GM21717 (cell line): ENCODE data around the gene FCHSD2.
"Not testable (repeated sequence)": the region's sequence is repeated elsewhere in the genome, so short reads cannot be mapped to it uniquely, and the experiment has no call there.

Experiments
- ATAC-seq: cut with Tn5 transposase; IDR thresholded peaks from one replicate; pipeline ENCODE4 v1.9.1; 2021; ENCODE audit warnings: mild to moderate bottlenecking, moderate library complexity; ENCODE audit not compliant: unreplicated experiment

FCHSD2 gene

DNA sequence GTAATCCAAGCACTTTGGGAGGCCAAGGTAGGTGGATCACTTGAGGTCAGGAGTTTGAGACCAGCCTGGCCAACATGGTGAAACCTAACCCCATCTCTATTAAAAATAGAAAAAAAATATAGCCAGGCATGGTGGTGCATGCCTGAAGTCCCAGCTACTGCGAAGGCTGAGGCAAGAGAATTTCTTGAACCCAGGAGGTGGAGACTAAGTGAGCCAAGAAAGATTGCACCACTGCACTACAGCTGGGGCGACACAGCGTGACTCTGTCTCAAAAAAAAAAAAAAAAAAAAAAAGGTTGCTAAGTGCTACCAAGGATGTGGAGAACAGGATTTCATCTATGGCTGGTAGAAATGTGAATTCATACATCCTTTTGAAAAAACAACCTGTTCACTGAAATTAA, 291.3 kb downstream of the FCHSD2 start:
- no peak for ATAC-seq

DNA sequence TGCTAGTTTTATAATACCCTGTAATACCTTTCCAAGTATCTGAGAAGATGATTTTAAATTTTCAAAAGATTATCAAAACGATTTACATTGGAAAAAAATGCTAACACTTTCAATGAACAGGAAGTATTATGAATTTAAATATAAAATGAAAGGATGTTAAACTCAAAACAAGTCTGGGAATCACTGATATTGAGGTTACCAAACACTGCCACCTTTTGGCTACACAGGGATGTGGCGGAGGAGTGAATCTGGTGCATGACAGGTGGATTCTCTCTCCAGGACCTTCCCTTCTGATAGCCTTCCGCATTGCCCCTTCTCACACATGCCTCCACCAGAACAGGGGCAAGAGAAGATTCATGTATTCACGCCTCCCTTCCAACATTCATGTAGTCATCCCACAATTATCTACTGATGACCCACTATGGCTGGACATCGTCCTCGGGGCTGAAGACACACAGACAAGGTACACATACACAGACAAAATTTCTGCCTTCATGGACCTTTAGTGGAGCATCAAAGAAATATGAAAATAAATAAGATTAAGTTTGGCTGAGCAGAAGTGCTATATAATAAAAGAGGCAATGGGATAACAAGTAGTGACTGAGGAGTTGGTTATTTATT, 293.2 kb downstream of the FCHSD2 start:
- ATAC-seq, result no peak

DNA sequence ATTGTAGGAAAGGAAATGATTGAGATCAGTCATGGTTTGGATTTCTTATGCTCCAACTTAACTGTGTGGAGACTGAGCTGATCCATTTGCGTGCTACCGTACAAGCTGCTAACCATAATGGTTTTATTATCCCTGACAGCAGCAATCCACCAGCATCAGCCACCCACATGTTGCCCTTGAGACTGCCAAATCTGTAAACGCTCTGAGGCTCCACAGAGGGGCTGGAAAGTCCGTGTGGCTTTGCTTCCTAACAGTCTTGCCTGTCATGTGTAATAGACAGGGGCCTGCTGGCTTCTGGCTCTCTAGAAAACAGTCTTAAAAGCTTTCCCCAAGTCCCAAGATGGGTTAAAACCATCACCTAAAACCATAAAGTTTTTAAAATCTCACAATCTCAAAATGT, 297.8 kb downstream of the FCHSD2 start:
- no peak for ATAC-seq

DNA sequence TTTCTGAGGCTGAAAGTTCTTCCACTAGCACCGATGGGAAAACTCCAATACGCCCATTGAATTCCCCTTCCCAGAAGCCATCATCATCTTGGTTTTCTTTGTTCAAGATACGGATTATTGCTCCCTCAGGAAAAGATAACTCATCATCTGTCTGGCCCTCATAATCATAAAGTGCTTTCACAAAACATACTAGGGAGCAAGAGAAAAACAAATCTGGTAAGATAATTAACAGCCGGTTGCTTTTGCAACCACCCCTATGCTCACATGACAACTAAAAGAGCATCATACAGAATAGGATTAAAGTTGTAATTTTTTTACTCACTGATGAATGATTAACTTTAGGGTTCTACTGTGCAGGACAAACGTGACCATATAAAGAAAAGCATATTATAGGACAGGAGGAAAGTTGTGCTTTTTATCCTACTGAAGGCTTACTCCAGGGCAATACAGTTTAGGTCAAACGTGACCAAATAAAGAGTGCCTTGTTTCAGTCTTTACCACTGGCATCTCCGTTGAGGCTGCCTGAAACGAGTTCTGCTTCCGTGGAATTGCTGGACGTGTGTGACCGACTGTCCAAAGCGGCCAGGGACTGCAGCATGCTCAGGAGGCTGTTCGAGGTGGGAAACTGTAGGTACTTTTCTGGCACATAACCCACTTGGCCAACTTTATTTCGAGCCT, 299.3 kb downstream of the FCHSD2 start:
- ATAC-seq, result no peak

DNA sequence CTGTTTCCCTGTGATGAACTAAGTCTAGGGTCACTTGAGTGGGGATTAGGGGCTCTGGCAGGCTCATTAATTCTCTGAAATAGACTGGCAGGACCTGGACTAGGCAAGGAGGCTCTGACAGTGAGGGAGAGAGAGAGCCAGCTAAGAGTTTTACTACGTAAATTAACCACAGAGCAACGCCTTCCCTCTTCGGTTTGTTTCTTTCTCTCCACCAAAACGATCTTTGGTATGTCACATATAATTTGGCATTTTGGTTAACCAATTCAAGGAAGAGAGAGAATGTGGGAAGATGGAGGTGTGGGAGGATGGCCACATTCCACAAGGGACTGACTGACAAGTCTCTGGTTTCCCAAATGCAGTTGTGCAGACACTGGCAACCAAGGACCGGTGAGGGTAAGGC, 300.0 kb downstream of the FCHSD2 start:
- no peak for ATAC-seq

DNA sequence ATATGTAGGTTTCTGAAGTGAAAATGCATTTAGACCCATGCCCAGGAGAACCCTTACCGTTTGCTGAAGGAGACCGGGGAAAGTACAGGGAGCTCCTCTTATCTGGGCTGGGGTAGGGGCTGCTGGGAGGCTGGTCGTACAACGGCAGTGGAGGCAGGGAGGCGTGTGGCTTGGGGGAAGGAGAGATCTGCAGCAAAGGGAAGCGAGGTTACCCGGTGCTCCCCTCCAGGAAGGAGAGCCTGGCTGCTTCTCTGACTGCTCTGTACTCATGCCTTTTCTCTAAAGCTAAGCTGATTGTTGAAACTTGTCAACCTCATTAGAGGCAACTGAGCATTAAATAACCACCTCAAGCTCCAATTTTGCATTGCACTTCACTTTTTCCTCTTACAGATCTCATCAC, 300.7 kb downstream of the FCHSD2 start:
- no peak for ATAC-seq

DNA sequence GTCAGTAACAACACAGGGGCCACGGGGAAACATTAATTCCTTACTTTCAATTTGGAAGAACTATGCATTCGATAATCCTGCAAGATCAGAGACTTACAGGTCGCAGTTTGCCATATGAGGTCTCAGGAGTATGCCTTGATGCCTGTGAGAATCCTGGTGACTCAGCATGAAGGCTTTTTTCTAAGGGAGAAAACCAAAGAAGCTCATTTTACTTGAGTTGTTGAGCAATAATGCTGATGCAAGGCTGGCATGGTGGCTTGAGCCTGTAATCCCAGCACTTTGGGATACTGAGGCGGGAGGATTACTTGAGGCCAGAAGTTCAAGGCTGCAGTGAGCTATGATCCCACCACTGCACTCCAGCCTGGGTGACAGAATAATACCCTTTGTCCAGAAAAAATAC, 301.3 kb downstream of the FCHSD2 start:
- no peak for ATAC-seq

DNA sequence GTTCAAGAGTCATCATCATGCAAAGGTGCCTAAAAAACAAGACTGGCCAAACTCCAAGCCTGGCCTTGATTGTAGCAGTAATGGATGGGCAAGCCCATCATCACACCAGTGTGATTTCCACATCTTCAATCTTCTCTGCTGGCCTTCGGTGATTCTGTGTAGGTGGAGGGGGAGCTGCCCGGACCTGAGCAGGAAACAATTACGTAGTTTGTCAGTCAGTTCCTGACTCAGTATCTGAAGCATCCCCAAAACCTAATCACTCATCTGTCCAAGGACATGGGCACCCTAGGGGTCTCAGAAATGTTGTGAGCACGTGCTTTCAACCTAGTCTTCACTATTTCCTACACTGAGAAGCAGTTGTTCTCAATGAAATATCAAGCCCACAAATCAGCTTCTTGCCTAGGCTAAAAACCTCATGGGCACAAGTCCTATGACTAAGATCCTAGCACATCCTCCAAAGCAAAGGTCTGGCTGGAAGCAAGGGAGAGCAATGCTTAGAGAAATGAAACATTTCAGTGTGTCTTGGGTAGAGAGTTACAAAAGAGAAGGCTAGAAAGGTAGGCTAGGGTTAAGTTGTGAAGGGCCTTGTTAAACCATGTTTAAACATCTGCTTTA, 303.3 kb downstream of the FCHSD2 start:
- ATAC-seq, result no peak

DNA sequence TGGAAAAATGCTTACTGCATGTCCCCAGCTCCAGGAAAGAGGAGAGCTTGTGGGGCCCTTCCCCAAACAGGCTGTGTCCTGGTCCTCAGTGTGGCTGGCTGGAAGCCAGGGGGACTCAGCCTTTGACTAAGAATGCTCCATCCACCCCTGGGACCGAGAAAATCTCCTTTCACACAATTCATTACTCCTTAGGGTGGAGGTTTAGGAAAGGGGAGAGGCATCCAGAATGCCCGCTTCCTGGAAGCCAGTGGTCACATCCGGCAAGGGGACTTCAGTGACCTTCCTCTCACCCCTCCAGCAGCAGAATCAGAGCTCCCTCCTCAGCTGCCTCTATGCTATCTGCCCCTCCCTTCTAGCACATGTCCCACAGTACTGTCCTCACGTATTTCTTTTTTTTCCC, 306.0 kb downstream of the FCHSD2 start:
- no peak for ATAC-seq

DNA sequence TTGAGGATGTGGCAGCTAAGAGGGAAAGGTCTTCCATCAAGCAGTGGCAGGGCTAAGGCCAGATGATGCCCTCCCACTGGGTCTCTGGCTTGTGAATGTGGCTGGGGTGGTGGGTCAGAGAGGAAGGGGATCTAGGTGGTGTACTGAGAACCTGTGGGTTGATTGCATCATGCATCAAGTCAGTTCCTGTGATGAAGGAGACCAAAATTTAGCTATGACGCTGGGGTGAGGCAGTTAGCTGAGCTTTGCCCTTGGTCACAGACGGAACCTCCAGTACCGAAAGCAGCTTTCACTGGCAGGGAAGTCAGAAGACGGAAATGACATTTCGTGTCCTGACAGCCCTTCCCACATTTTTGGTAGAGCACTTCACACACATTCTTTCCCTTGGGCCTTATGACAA, 307.2 kb downstream of the FCHSD2 start:
- no peak for ATAC-seq

DNA sequence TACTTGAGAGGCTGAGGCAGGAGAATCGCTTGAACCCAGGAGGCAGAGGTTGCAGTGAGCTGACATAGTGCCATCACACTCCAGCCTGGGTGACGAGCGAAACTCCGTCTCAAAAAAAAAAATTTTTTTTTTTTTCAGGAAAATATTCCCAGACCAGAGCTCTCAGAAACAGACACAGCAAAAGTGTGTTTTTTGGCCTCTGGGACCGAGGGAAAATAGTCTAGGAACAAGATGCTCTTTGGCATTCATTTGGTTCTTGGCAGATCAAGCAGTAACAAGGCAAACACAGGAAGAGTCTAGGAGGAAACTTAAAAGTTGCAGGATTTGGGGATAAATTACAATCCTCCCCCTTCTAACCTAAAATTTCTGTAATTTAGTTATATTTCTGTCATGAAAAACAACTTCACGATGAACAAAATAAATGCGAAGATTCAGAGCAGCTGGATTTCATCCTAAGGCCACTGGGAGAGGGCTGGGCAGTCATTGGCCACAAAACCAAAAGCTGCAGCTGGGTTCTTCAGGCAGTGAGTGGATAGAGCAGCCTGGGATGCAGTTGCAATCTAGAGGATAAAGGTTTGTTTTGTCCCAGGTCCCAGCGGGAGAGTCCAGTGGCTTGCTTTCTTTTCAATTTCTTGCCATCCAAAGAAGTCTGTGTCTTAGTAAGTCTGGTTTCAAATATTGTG, 308.2 kb downstream of the FCHSD2 start:
- ATAC-seq, result no peak

DNA sequence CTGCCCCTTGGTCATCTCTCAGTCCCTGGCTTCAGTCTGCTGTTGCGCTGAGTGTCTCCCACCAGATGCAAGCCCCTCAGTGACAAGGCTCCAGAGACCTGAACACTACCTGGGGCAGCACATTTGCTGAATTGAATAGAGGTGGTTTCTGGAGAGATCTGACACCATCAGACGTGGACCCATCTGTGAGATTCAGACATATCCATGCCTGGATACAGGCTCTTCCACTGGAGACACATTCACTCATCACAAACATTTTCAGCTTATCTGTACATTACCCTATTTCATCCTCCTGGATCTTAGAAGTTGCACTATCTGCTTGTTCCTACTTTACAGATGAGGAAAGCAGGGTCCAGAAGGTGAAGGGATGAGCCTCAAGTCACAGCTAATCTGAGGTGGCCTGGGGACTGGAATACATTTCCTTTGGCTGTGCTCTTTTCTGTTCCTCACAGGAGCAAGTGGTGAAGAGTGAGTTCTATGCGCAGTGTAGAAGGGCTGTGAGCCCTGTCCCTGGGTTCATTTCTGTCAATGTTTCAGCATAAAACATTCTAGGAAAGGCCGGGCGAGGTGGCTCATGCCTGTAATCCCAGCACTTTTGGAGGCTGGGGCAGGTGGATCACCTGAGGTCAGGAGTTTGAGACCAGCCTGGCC, 308.9 kb downstream of the FCHSD2 start:
- ATAC-seq, result no peak

DNA sequence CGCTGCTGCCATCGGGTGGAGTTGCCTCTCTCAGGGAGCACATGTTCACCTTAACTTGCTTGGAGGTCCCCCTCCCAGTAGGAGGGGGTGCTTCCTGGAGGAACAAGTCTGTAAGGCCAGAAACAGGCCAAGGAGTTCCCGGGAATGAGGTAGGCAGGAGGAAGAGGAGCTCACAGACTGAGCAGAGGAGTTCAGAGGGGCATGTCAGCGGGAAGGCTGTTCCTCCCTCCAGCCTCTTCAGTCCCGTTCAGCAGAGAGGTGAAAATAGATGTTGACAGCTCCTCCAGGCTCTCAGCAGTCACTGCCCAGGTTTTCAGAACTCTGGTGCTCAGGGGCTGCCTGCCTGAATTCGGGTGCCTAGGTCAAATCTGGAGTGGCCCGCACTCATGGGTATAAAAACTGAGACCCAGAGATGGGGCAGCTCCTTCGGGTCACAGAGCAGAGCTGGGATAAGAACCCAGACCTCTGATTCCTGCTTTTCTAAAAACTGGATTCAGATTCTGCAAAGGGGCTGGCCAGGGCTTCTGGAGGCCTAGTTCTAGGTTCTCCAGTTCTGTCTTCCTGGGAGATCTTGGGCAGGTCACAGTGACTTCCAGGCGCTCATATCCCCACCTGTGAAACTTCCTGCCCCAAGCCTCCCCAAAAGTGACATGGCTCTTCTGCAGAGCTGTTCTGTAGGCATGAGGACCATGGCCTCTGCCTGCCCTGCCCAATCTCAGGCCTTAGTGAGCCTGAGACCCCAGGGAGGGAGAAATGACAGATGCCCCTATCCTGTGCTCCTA, 309.6 kb downstream of the FCHSD2 start:
- no peak for ATAC-seq

DNA sequence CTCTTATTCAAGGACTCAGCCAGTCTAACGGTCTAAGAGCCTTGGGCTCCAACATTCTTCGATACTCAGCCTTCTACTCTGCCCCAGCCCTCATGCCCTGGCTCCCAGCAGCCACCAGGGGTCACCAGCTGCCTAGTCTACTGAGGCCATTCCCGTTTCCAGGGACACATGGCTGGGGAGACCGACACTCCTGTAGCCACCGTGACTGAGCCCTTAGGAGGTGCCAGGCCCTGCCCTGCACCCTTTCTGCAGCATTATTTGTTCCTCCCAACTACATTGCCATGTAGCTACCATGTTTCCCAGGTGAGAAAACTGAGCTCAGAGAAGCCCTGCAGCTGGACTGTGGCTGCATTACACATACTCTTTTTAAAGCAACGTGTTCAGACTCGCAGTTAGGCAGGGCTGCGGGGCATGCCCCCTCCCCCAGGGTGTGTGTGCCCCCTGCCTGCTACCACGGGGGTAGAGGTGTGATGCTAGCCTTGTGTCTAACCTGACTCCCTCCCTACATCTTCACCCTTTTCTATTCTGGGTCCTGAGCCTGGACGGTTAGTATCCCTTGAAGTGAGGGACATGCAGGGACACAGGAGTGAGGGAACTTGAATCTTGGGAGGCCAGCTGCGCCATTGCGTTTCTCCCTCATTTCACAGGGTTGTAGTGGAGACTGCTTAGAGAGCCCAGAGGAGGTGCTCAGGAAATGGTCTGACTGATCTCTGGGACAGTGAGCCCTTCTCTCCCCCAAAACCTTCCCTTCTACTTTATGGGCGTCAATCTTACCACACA, 310.4 kb downstream of the FCHSD2 start:
- no peak for ATAC-seq

DNA sequence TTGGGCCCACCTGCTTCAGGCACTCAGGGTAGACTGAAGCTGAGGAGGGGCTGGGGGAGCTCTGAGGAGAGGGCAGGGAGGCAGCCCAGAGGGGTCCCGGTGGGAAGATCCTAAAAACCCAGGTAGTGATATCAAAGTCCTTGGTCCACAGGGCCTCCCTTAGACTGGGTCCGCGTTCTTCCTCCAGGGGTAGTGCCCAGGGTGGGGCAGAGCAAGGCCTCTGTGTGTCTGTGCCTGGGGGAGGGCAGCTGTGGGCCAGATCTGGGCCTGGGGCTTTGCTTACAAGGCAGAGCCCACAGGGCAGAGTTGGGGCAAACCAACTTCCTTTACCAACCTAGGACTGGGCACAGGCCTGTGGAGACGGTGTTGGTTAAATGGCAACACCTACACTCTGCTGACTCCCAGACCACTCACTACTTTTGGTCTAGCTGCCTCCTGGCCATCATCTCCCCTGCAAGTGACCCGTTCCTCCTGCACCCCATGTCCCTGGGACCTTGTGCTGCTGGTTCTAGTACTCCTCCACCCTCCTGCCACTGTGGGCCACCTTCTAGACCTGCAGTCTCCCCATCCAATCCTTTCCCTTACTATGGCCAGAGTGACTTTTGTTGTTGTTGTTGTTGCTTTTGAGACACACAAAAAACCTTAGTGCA, 312.1 kb downstream of the FCHSD2 start:
- no peak for ATAC-seq

DNA sequence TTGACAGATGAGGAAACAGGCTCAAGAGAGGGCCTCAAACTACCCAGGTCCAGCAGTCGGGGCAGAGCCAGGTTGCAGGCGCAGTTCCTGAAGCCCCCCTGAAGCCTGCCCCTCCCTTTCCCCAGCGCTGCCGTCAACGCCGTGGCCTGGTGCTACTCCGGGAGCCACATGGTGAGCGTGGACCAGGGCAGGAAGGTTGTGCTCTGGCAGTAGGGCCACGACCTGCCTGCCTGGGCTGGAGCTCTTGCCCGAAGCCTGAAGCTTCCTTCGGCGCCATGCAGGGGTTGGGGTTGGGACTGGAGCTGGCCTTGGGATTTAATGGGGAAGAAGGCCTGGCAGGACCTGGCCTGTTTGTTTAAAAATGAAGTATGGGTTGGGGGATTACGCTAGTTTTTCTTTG, 312.9 kb downstream of the FCHSD2 start:
- no peak for ATAC-seq

DNA sequence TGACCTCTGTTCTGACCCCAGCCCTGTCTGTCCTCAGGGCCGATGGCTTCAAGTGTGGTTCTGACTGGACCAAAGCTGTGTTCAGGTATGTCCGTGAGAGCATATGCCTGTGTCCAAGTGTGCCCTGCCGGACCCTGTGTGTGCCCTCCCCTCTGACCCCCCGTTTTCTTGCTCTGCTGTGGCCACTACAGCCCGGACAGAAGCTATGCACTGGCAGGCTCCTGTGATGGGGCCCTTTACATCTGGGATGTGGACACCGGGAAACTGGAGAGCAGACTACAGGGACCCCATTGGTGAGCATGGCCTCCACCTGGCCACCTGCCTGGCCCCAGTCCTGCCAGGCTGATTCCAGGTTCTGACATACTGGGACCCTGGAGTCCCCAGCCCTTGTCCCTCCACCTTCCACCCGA, 313.4 kb downstream of the FCHSD2 start:
- no peak for ATAC-seq

DNA sequence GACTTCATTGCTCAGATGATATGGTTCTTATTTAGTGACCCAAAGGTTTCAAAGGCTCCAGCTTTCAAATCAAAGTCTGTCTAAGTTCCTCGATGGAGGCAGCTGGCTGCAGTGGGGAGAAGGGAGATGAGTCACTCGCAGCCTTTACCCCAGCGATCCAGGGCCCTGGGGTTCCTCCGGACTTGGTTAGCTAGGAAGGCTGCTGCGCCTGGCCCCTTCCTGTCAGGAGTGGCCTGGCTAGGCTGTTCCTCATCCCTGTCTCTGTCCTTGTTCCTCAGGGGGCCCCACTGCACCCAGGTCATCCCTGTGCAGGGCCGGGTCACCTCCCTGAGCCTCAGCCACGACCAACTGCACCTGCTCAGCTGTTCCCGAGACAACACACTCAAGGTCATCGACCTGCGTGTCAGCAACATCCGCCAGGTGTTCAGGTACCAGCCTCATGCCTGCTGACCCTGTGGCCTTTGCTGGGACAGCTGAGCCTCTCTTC, 314.0 kb downstream of the FCHSD2 start:
- ATAC-seq, result no peak

DNA sequence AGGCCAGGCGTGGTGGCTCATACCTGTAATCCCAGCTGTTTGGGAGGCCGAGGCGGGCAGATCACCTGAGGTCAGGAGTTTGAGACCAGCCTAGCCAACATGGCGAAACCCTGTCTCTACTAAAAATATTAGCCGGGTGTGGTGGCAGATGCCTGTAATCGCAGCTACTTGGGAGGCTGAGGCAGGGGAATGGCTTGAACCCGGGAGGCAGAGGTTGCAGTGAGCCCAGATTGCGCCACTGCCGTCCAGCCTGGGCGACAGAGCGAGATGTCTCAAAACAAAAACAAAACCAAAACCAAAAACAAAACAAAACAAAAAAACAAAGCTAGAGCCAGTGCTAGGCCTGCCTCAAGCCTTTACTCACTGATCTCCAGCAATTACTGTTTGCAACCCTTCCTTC, 314.5 kb downstream of the FCHSD2 start:
- ATAC-seq, result not testable (repeated sequence)
